ENCODE results near the gene BPIFA2.

Gene BPIFA2

DNA sequence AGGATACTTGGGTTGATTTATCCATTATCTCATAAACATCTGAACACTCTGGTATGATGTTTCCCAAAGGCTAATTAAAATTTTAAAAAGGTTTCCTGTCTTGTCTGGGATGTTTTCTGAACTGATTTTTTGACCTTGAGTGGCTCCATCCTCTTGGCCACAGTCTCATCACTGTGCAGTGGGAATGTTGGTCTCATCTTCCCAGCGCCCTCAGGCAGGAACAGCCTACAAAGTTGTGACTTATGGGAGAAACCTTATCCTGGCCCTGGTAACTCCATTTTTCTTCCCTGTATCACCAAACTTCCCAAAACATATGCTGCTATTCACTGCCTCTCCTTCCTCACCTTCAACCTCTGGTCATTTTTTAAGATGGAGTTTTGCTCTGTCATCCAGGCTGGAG is 42.4 kb downstream of the BPIFA2 start:
- H3K4me1 ChIP-seq = no peaks in the 10 kb centered on the region
- no peak overlapping the region for H3K4me3 ChIP-seq (ENCODE audit: low read depth, low read length)
- TF ChIP-seq, protein P1, sequence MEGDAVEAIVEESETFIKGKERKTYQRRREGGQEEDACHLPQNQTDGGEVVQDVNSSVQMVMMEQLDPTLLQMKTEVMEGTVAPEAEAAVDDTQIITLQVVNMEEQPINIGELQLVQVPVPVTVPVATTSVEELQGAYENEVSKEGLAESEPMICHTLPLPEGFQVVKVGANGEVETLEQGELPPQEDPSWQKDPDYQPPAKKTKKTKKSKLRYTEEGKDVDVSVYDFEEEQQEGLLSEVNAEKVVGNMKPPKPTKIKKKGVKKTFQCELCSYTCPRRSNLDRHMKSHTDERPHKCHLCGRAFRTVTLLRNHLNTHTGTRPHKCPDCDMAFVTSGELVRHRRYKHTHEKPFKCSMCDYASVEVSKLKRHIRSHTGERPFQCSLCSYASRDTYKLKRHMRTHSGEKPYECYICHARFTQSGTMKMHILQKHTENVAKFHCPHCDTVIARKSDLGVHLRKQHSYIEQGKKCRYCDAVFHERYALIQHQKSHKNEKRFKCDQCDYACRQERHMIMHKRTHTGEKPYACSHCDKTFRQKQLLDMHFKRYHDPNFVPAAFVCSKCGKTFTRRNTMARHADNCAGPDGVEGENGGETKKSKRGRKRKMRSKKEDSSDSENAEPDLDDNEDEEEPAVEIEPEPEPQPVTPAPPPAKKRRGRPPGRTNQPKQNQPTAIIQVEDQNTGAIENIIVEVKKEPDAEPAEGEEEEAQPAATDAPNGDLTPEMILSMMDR (IDR thresholded peaks at IDR 0.05; ENCODE audit: low read depth, low read length) = no peak
- no peaks in the 10 kb centered on the region for H3K9me3 ChIP-seq
- peaks cover 30% of the 10 kb centered on the region for H3K27me3 ChIP-seq
- no peak for DNase-seq
- H3K36me3 ChIP-seq = no peaks in the 10 kb centered on the region

DNA sequence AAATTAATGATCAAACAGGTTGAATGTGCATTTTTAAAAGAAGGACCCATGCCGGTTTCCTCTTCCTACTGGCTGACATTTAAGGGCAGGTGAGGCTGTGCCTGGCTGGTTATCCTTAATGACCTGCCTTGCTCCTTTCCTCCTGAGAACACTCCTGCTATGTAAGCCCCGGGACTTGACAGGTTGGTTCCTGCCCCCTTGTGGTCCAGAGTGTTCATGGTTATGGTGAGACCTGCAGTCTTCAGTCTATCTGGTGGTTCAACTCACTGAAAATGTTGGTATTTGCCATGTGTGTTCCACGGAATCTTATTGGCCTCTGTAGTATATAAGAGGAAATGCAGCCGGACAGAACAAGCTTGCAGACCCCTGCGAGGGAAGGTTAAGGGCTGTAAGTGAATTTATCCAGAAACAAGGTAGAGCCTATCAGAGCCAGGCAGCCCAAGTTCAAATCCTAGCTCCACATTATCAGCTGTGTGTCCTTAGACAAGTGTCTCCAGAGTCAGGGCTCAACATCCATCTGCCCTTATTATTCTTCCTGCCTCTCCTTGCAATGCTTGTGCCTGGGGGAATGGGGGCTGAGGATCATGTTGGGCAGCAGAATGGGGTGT is 44.0 kb downstream of the BPIFA2 start:
- no peaks in the 10 kb centered on the region for H3K9me3 ChIP-seq
- H3K27me3 ChIP-seq = peaks cover 26% of the 10 kb centered on the region; the same call in 1 of the 2 replicates
- TF ChIP-seq, protein P1 (IDR thresholded peaks at IDR 0.05; ENCODE audit: low read depth, low read length) = peak; percentile 83
- no peak overlapping the region for H3K4me3 ChIP-seq (ENCODE audit: low read depth, low read length)
- peak; percentile 65 for DNase-seq
- H3K36me3 ChIP-seq = no peaks in the 10 kb centered on the region
- no peaks in the 10 kb centered on the region for H3K4me1 ChIP-seq

DNA sequence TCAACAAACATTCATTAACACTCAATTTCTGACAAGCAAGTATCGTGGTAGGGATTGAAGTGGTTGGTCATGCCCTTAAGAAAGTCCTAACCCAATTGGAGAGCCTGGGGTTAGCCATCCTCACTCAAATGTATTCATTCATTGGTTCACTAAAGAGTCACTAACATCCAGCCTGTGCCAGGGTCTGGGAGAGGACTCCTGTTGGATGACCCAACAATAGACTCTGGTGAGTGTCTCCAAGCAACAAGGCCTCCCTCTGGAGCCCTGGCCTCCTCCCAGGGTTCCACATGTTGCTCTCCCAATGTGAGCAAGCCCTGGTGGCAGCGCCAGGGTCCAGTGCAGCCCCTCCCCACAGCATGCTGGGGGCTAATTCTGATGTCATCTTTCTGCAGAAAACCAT is 49.1 kb downstream of the BPIFA2 start, which contains the start of gene BPIFA3:
BPIFA3 (plus strand) TSS at position 301 of the 400 bp plus-strand sequence. CDS start 185 bp downstream, outside the sequence.
- TF ChIP-seq, protein P1 (IDR thresholded peaks at IDR 0.05; ENCODE audit: low read depth, low read length) = no peak
- DNase-seq = no peak

DNA sequence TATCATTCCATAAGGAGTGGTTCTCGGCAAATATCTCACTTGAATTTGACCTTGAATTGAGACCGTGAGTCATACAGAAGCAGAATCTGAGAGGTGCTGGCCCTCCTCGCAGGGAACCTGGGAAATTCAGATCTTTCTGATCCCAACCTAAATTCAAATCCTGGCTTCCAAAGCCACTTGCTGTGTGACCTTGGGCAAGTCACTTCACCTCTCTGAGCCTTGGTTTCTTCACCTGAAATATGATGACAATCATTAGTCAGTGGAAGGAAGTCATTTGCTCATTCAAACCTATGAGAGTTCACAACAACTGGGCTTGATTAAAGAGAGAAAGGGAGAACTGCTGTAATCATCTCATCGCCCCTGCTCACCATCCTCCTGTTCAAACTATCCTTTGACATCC is 56.4 kb downstream of the BPIFA2 start:
- Histone ChIP-seq H3K4me3 (ENCODE audit: low read depth, low read length) (no peak overlapping the region), H3K36me3 (no peaks in the 10 kb centered on the region), H3K4me1 (no peaks in the 10 kb centered on the region), H3K9me3 (no peaks in the 10 kb centered on the region), H3K27me3 (peaks cover 10% of the 10 kb centered on the region; the same call in 1 of the 2 replicates)
- TF ChIP-seq, protein P1 (IDR thresholded peaks at IDR 0.05; ENCODE audit: low read depth, low read length) = no peak
- DNase-seq = no peak

More for the DNA sequence above, 49.1 kb downstream of the BPIFA2 start, which contains the start of gene BPIFA3:
- no peaks in the 10 kb centered on the region for H3K36me3 ChIP-seq
- H3K27me3 ChIP-seq = peaks cover 23% of the 10 kb centered on the region; the same call in 1 of the 2 replicates
- no peaks in the 10 kb centered on the region for H3K4me1 ChIP-seq
- no peaks in the 10 kb centered on the region for H3K9me3 ChIP-seq
- no peak within 1 kb of the TSS for H3K4me3 ChIP-seq (ENCODE audit: low read depth, low read length)

DNA sequence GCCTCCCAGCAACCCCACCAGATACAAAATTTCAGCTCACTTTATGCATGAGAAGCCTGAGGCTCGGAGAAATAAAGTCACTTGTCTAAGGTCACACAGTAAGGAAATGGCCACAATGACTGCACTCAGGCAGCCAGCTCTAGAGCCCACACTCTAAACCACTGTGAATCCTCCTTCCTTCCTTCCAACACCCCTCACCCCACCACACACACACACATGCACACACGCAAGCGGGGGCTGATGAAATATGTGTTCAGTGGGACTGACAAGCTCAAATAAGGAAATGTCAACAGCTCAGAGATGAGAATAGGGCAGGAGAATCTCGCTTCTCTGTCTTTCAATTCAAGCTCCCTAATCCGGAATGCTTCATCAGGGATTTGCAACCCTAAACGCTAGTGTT is 61.9 kb downstream of the BPIFA2 start:
- no peak for DNase-seq
- no peak overlapping the region for H3K4me3 ChIP-seq (ENCODE audit: low read depth, low read length)
- peaks cover 19% of the 10 kb centered on the region for H3K27me3 ChIP-seq
- H3K4me1 ChIP-seq = no peaks in the 10 kb centered on the region
- TF ChIP-seq, protein P1 (IDR thresholded peaks at IDR 0.05; ENCODE audit: low read depth, low read length) = no peak
- H3K36me3 ChIP-seq = no peaks in the 10 kb centered on the region
- H3K9me3 ChIP-seq = no peaks in the 10 kb centered on the region

All from BE2C (cell line).